ENCODE measurements around the gene FDX1. TPM values are rescaled to one million over a fixed set of nuclear protein-coding genes. Genes with fewer than 3 reads are reported as not detected.

The FDX1 gene
- total RNA-seq, 2 experiments from 2014 or later, result 13.3 to 15.9 TPM

- POLR2A ChIA-PET, result interaction anchor here (0.9 kb wide), 1 partner anchor 9 kb away, joined by 3 read pairs; no protein-coding TSS in a partner anchor
- Histone ChIP-seq H3K9me2 (ENCODE audit: insufficient read depth, low read length) (no peaks in the 10 kb centered on the region), H3K4me2 (ENCODE audit: low read length) (no peak overlapping the region), H3K4me3 (ENCODE audit: low read depth, low read length, poor library complexity, severe bottlenecking) (no peak overlapping the region), H2AFZ (ENCODE audit: low read length) (no peak overlapping the region), H3K27ac (ENCODE audit: low read depth, low read length, poor library complexity, severe bottlenecking) (no peak overlapping the region), H3K4me1 (ENCODE audit: insufficient read depth, low read length, poor library complexity, severe bottlenecking) (no peaks in the 10 kb centered on the region), H4K20me1 (ENCODE audit: insufficient read depth, low read length) (no peaks in the 10 kb centered on the region), H3K9me3 (ENCODE audit: low read length) (no peaks in the 10 kb centered on the region), H3K36me3 (ENCODE audit: insufficient read depth, low read length) (no peaks in the 10 kb centered on the region), H3K79me2 (ENCODE audit: insufficient read depth, low read depth, low read length) (no peaks in the 10 kb centered on the region)
- intact Hi-C loops (cut with micrococcal nuclease; ENCODE audit: unreplicated experiment), result no loop called here
- no TSS peak for BruUV-seq (replicated peaks)
- no peak for DNase-seq (ENCODE audit: low spot score)
- TF ChIP-seq EZH2phosphoT487 (IDR thresholded peaks at IDR 0.05; ENCODE audit: borderline replicate concordance, low read depth, low read length) (no peak), CTCF (conservative IDR thresholded peaks at IDR 0.05; ENCODE audit: low read length) (no peak)
- CTCF ChIA-PET (ENCODE audit: unreplicated experiment), result no interaction called here
Observed at GRCh38 chr11:110407315-110407714, 22.4 kb upstream of the FDX1 start.

GRCh38 chr11:110409174-110409573, 20.6 kb upstream of the FDX1 start:
- intact Hi-C loops (cut with micrococcal nuclease; ENCODE audit: unreplicated experiment), result no loop called here
- no peak for DNase-seq (ENCODE audit: low spot score)
- H3K4me1 ChIP-seq (ENCODE audit: insufficient read depth, low read length, poor library complexity, severe bottlenecking), result no peaks in the 10 kb centered on the region
- no TSS peak for BruUV-seq (replicated peaks)
- ChIA-PET CTCF (ENCODE audit: unreplicated experiment) (no interaction called here), POLR2A (interaction anchor here (0.5 to 1.0 kb wide), 2 partner anchors 232 to 541 kb away, joined by 3 to 4 read pairs; no protein-coding TSS in a partner anchor)
- H4K20me1 ChIP-seq (ENCODE audit: insufficient read depth, low read length), result no peaks in the 10 kb centered on the region
- no peaks in the 10 kb centered on the region for H3K36me3 ChIP-seq (ENCODE audit: insufficient read depth, low read length)
- no peaks in the 10 kb centered on the region for H3K79me2 ChIP-seq (ENCODE audit: insufficient read depth, low read depth, low read length)
- H3K9me3 ChIP-seq (ENCODE audit: low read length), result no peaks in the 10 kb centered on the region
- H2AFZ ChIP-seq (ENCODE audit: low read length), result no peak overlapping the region
- no peaks in the 10 kb centered on the region for H3K9me2 ChIP-seq (ENCODE audit: insufficient read depth, low read length)
- no peak overlapping the region for H3K4me2 ChIP-seq (ENCODE audit: low read length)
- H3K27ac ChIP-seq (ENCODE audit: low read depth, low read length, poor library complexity, severe bottlenecking), result no peak overlapping the region
- TF ChIP-seq EZH2phosphoT487 (IDR thresholded peaks at IDR 0.05; ENCODE audit: borderline replicate concordance, low read depth, low read length), result no peak
- no peak for TF ChIP-seq CTCF (conservative IDR thresholded peaks at IDR 0.05; ENCODE audit: low read length)
- H3K4me3 ChIP-seq (ENCODE audit: low read depth, low read length, poor library complexity, severe bottlenecking), result no peak overlapping the region

GRCh38 chr11:110410651-110411050, 19.1 kb upstream of the FDX1 start:
- TF ChIP-seq EZH2phosphoT487 (IDR thresholded peaks at IDR 0.05; ENCODE audit: borderline replicate concordance, low read depth, low read length) (no peak), CTCF (conservative IDR thresholded peaks at IDR 0.05; ENCODE audit: low read length) (no peak)
- POLR2A ChIA-PET, result no interaction called here

More at GRCh38 chr11:110410651-110411050, 19.1 kb upstream of the FDX1 start:
- H3K36me3 ChIP-seq (ENCODE audit: insufficient read depth, low read length), result no peaks in the 10 kb centered on the region
- no TSS peak for BruUV-seq (replicated peaks)
- no peaks in the 10 kb centered on the region for H3K9me2 ChIP-seq (ENCODE audit: insufficient read depth, low read length)
- H4K20me1 ChIP-seq (ENCODE audit: insufficient read depth, low read length), result no peaks in the 10 kb centered on the region
- H3K4me2 ChIP-seq (ENCODE audit: low read length), result no peak overlapping the region
- no peak for DNase-seq (ENCODE audit: low spot score)
- intact Hi-C loops (cut with micrococcal nuclease; ENCODE audit: unreplicated experiment), result no loop called here
- no peaks in the 10 kb centered on the region for H3K4me1 ChIP-seq (ENCODE audit: insufficient read depth, low read length, poor library complexity, severe bottlenecking)
- H3K79me2 ChIP-seq (ENCODE audit: insufficient read depth, low read depth, low read length), result no peaks in the 10 kb centered on the region
- no peak overlapping the region for H2AFZ ChIP-seq (ENCODE audit: low read length)
- CTCF ChIA-PET (ENCODE audit: unreplicated experiment), result no interaction called here
- no peak overlapping the region for H3K4me3 ChIP-seq (ENCODE audit: low read depth, low read length, poor library complexity, severe bottlenecking)
- H3K9me3 ChIP-seq (ENCODE audit: low read length), result no peaks in the 10 kb centered on the region
- H3K27ac ChIP-seq (ENCODE audit: low read depth, low read length, poor library complexity, severe bottlenecking), result no peak overlapping the region

Data from OCI-LY7 (cell line).